Osteocyte (in vitro differentiated cells): ENCODE measurements around the gene VARS2. TPM values are rescaled to one million over a fixed set of nuclear protein-coding genes. Genes with fewer than 3 reads are reported as not detected.
"Not testable (repeated sequence)": the region's sequence is repeated elsewhere in the genome, so short reads cannot be mapped to it uniquely, and the experiment has no call there.

ENCODE experiments used
- DNase-seq: peaks from one replicate; pipeline ENCODE4 v3.0.0; 2021; ENCODE audit warnings: mixed read lengths; ENCODE audit not compliant: unreplicated experiment; ENCODE audit errors: extremely low spot score
- H3K27ac Mint-ChIP-seq: one replicate; pipeline ENCODE4 v1.8.0; 2021; ENCODE audit warnings: mild to moderate bottlenecking, mixed read lengths; ENCODE audit not compliant: unreplicated experiment
- H3K27me3 Mint-ChIP-seq: one replicate; pipeline ENCODE4 v1.8.0; 2021; ENCODE audit warnings: mixed read lengths; ENCODE audit not compliant: unreplicated experiment
- H3K36me3 Mint-ChIP-seq: one replicate; pipeline ENCODE4 v1.8.0; 2021; ENCODE audit warnings: mixed read lengths; ENCODE audit not compliant: unreplicated experiment
- H3K4me1 Mint-ChIP-seq: one replicate; pipeline ENCODE4 v1.8.0; 2021; ENCODE audit warnings: mixed read lengths; ENCODE audit not compliant: unreplicated experiment
- H3K4me3 Mint-ChIP-seq: one replicate; pipeline ENCODE4 v1.8.0; 2021; ENCODE audit warnings: mild to moderate bottlenecking, moderate library complexity, mixed read lengths; ENCODE audit not compliant: unreplicated experiment
- H3K9me3 Mint-ChIP-seq: one replicate; pipeline ENCODE4 v1.8.0; 2021; ENCODE audit warnings: mixed read lengths; ENCODE audit not compliant: unreplicated experiment
- long read RNA-seq: library from polyadenylated mRNA; unstranded; transcript quantifications from one replicate; pipeline ENCODE4 v2.0.0, GENCODE V29; 2021
- total RNA-seq: library from RNA; stranded (reverse); gene quantifications from 2 replicates; pipeline ENCODE4 v1.2.1, GENCODE V29; 2021
- TF ChIP-seq, protein P1 (sequence below): fragments of 200-600 bp; sonication (generic); IDR thresholded peaks from 2 replicates; pipeline ENCODE4 v1.5.0; 2021; ENCODE audit warnings: antibody characterized with exemption, mild to moderate bottlenecking, moderate library complexity

Gene VARS2
- 44.0 and 46.4 TPM in 2 replicates for total RNA-seq
- long read RNA-seq, partial matches to known transcripts: 1 of 1 reads
- long read RNA-seq, other reads (novel, unspliced or antisense): 0 of 1 reads

DNA sequence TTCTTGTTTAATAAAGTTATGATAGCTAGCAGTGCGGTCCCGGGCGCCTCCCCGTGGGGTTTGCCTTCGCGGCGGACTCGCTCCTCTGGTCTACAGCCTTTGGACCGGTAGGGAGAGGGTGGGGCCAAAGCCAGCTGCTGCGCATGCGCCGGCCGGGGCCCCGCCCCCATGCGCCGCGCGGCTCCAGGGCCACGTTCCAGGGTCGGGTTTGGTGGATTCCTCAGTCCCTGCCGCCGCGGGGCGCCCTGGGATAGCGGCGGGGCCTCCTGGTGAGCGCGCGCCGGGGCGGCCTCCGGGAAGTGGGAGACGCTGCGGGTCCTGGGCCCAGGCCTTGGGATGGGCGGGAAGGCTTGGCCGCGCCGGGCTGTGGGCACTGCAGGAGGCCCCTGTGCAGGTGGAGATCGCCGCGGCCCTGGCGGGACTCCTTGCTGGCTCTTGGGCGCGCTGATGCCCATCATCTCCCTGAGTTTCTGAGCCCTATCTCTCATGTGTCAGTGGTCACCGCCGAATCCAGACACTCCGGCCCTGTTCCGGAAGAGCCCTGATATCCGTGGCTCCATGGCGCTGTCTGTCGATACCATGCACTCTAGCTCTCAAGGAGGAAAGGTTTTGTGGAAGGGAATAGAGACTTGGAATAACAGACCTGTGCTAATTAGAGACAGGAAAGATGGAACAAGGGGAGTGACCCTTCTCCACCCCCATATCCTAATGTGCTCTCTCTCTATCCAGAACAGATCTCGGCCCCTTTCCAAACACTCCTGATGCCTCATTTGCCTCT, at the start of gene VARS2:
VARS2 (plus strand) TSS at position 163 of the 778 bp plus-strand sequence; CDS start at position 762, 599 bp downstream.
- TF ChIP-seq, protein P1, sequence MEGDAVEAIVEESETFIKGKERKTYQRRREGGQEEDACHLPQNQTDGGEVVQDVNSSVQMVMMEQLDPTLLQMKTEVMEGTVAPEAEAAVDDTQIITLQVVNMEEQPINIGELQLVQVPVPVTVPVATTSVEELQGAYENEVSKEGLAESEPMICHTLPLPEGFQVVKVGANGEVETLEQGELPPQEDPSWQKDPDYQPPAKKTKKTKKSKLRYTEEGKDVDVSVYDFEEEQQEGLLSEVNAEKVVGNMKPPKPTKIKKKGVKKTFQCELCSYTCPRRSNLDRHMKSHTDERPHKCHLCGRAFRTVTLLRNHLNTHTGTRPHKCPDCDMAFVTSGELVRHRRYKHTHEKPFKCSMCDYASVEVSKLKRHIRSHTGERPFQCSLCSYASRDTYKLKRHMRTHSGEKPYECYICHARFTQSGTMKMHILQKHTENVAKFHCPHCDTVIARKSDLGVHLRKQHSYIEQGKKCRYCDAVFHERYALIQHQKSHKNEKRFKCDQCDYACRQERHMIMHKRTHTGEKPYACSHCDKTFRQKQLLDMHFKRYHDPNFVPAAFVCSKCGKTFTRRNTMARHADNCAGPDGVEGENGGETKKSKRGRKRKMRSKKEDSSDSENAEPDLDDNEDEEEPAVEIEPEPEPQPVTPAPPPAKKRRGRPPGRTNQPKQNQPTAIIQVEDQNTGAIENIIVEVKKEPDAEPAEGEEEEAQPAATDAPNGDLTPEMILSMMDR: peak; percentile 52
- peaks cover 25% of the 10 kb centered on the region for H3K4me1 Mint-ChIP-seq
- peak within 1 kb of the TSS; percentile 90 for H3K4me3 Mint-ChIP-seq
- DNase-seq: peak; percentile 96
- H3K36me3 Mint-ChIP-seq: peaks cover 21% of the 10 kb centered on the region
- H3K9me3 Mint-ChIP-seq: no peaks in the 10 kb centered on the region
- H3K27me3 Mint-ChIP-seq: no peaks in the 10 kb centered on the region
- peak within 1 kb of the TSS; percentile 91 for H3K27ac Mint-ChIP-seq

DNA sequence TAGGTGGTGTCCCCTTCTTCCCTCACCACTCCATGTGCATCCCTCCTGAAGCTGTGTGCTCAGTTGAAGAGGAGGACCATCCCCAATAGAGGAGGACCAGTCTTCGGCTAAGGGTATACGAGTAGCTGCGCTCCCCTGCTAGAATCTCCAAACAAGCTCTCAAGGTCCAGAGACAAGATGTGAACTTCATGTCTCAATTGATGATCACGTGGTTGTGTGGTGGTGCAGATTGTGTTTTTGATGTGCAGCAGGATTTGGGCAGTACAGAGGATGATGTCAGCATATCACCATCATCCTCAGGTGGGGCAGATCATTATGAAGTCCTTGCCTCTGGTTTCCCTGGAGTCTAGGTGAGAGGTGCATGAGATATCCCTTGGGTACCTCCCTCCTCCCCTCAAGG, 49.7 kb upstream of the VARS2 start:
- no peak overlapping the region for H3K27ac Mint-ChIP-seq
- no peak overlapping the region for H3K4me3 Mint-ChIP-seq
- H3K4me1 Mint-ChIP-seq: no peaks in the 10 kb centered on the region
- peaks cover 6% of the 10 kb centered on the region for H3K9me3 Mint-ChIP-seq
- H3K36me3 Mint-ChIP-seq: peaks cover 1% of the 10 kb centered on the region
- TF ChIP-seq, protein P1: no peak
- DNase-seq: no peak
- peaks cover 4% of the 10 kb centered on the region for H3K27me3 Mint-ChIP-seq

DNA sequence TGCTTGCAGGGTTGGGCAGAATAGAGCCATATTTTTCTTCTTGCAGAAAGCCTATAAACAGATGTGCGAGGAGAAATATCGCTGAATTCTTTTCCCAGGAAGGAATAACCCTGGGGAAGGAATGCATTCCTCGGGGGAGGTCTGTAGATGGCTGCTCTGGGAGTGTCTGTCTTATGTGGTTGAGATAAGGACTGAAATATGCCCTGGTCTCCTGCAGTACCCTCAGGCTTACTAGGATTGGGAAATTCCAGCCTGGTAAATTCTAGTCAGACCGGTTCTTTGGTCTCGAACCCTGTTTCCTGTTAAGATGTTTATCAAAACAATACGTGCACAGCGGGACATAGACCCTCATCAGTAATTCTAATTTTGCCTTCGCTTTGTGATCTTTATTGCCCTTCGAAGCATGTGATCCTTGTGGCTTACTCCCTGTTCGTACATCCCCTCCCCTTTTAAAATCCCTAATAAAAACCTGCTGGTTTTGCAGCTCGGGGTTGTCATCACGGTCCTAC, 44.7 kb upstream of the VARS2 start:
- not testable (repeated sequence) for DNase-seq, H3K27ac Mint-ChIP-seq, H3K4me3 Mint-ChIP-seq, H3K4me1 Mint-ChIP-seq, H3K27me3 Mint-ChIP-seq
- peaks cover 12% of the 10 kb centered on the region for H3K36me3 Mint-ChIP-seq
- peaks cover 26% of the 10 kb centered on the region for H3K9me3 Mint-ChIP-seq

DNA sequence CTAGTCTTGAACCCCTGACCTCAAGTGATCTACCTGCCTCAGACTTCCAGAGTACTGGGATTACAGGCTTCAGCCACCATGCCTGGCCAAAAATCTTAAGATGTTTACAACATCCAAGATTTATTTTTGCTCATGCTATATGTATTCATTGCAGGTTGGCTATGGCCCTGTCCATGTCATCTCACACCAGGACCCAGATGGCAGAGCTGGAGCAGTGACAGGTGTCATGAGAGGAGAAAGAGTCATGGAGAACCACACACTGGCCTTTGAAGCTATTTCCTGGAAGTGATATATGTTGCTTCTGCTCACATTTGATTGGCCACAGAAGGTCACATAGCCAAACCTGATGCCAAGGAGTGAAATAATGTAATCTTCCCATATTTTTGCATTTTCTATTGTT, 43.5 kb upstream of the VARS2 start:
- H3K36me3 Mint-ChIP-seq: peaks cover 12% of the 10 kb centered on the region
- H3K27ac Mint-ChIP-seq: no peak overlapping the region

DNA sequence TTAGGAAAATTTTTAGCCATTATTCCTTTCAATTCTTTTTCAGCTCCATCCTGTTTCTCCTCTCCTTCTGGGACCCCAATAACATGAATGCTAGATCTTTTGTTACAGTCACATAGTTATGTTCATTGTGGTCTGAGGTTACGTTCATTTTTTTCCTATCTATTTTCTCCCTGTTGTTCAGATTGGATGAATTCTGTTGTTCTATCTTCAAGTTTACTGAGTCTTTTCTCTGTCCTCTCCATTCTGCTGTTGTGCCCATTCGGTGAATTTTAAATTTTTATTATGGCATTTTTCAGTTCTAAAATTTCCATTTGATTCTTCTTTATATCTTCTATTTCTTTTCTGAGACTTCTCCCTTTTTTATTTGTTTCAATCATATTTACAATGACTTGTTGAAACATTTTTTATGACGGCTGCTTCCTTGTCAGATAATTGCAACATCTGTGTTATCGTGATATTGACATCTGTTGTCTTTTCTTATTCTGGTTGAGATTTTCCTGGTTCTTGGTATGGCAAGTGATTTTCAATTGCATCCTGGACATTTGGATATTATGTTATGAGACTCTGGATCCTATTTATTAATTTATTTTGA, 42.4 kb upstream of the VARS2 start:
- Mint-ChIP-seq H3K9me3 (peaks cover 26% of the 10 kb centered on the region), H3K27me3 (no peaks in the 10 kb centered on the region), H3K36me3 (peaks cover 12% of the 10 kb centered on the region), H3K4me3 (no peak overlapping the region), H3K4me1 (peaks cover 18% of the 10 kb centered on the region), H3K27ac (no peak overlapping the region)
- DNase-seq: no peak
- TF ChIP-seq, protein P1: no peak

More for the DNA sequence above, 43.5 kb upstream of the VARS2 start:
- H3K27me3 Mint-ChIP-seq: no peaks in the 10 kb centered on the region
- no peak overlapping the region for H3K4me3 Mint-ChIP-seq
- H3K9me3 Mint-ChIP-seq: peaks cover 26% of the 10 kb centered on the region
- H3K4me1 Mint-ChIP-seq: peaks cover 6% of the 10 kb centered on the region
- TF ChIP-seq, protein P1: no peak
- DNase-seq: no peak
